ENCODE results near the gene ZNF571. TPM values are rescaled to one million over a fixed set of nuclear protein-coding genes. Genes with fewer than 3 reads are reported as not detected.

Gene ZNF571
- total and polyA plus RNA-seq, 2 donors = 5.2 TPM

DNA sequence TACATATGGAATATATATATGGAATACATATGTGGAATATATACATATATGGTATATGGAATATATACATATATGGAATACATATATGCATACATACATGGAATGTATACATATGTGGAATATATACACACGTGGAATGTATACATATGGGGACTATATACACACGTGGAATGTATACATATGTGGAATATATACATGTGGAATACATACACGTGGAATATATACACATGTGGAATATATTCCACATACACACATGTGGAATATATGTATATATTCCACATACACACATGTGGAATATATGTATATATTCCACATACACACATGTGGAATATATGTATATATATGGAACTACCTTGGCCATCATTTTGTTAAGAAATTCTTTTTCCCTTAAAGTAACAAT, 31.1 kb downstream of the ZNF571 start:
- H3K4me3 ChIP-seq (ENCODE audit: low read length in 2 of 2) = no peak overlapping the region
- H3K9me3 ChIP-seq (ENCODE audit: control insufficient read depth in 2 of 2, insufficient read depth in 1 of 2, low read length in 1 of 2) = peaks cover 3 to 12% of the 10 kb centered on the region in 2 donors
- H3K27me3 ChIP-seq (ENCODE audit: control insufficient read depth in 2 of 2, insufficient read depth in 1 of 2, low read length in 1 of 2) = no peaks in the 10 kb centered on the region
- H3K36me3 ChIP-seq (ENCODE audit: control insufficient read depth in 2 of 2, insufficient read depth in 2 of 2, low read length in 1 of 2) = no peaks in the 10 kb centered on the region
- no peaks in the 10 kb centered on the region for H3K4me1 ChIP-seq (ENCODE audit: control insufficient read depth in 2 of 2, insufficient read depth in 2 of 2, low read length in 2 of 2)
- DNase-seq (ENCODE audit: low read depth in 6 of 9, low spot score in 9 of 9) = no peak
- 98% methylated on average over 3 of the region's 3 CpGs for WGBS
- H3K27ac ChIP-seq (ENCODE audit: low read depth in 1 of 2, low read length in 1 of 2) = no peak overlapping the region

DNA sequence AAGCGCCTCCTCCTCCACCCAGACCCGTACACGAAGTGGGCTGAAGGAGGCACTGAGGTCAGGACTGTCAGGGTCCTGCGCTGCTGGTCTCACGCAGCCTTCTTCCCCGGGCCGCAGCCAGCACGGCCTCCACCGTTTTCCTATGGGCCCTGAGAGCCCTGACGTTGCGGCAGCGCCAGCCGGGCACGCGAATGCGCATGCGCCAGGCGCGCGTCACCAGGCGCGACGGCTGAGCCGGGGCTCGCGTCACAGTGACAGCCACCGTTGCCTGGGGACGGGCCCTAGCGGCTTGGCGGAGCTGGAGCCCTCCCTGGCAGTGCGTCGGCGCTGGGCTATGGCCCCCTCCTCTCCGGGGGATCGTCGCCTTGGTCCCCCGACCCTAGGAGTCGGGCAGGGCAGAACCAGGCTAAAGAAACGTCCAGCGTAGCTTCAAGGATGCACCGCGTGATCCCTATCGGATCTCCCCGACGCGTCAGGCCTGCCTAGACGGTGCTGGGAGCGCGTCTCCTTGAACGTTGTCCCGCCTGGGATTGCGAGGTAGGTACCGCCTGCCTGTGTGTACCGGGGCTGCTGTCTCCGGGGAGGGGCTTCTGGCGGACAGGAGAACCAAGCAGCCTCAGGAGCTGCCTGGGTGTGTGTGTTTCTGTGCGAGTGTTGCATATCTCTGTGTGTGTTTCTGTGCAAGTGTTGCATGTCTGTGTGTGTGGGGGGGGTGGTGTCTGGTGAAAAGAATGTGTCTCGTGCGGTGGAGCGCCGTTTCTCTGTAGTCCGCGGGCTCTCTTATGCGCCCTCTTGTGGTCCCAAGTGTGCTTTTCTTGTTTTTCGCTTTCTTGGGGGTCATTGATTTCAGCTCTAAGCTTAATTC, 43.2 kb downstream of the ZNF571 start:
- Histone ChIP-seq H3K27me3 (ENCODE audit: control insufficient read depth in 2 of 2, insufficient read depth in 1 of 2, low read length in 1 of 2) (no peaks in the 10 kb centered on the region), H3K27ac (ENCODE audit: low read depth in 1 of 2, low read length in 1 of 2) (peak overlapping the region; percentile 50 to 79), H3K4me3 (ENCODE audit: low read length in 2 of 2) (peak overlapping the region; percentile 48 to 53), H3K4me1 (ENCODE audit: control insufficient read depth in 2 of 2, insufficient read depth in 2 of 2, low read length in 2 of 2) (no peaks in the 10 kb centered on the region), H3K36me3 (ENCODE audit: control insufficient read depth in 2 of 2, insufficient read depth in 2 of 2, low read length in 1 of 2) (no peaks in the 10 kb centered on the region), H3K9me3 (ENCODE audit: control insufficient read depth in 2 of 2, insufficient read depth in 1 of 2, low read length in 1 of 2) (peaks cover 19 to 48% of the 10 kb centered on the region in 2 donors)
- peak; percentile 44 to 83 (median 54) for DNase-seq (ENCODE audit: low read depth in 6 of 9, low spot score in 9 of 9)
- 8% methylated on average over 65 of the region's 65 CpGs for WGBS

DNA sequence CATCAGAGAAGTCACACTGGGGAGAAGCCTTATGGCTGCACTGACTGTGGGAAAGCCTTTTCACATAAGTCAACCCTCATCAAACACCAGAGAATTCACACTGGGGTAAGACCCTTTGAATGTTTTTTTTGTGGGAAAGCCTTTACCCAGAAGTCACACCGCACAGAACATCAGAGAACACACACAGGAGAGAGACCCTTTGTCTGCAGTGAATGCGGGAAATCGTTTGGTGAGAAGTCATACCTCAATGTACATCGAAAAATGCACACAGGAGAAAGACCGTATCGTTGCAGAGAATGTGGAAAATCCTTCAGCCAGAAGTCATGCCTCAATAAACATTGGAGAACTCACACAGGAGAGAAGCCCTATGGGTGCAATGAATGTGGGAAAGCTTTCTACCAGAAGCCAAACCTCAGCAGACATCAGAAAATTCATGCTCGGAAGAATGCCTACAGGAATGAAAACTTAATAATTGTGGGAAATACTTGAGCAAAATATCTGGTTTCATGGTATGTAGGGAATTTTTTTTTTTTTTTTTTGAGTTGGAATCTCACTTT, 57.1 kb downstream of the ZNF571 start:
- Histone ChIP-seq H3K27ac (ENCODE audit: low read depth in 1 of 2, low read length in 1 of 2) (no peak overlapping the region), H3K36me3 (ENCODE audit: control insufficient read depth in 2 of 2, insufficient read depth in 2 of 2, low read length in 1 of 2) (peaks cover 2 to 13% of the 10 kb centered on the region in 2 donors), H3K4me1 (ENCODE audit: control insufficient read depth in 2 of 2, insufficient read depth in 2 of 2, low read length in 2 of 2) (no peaks in the 10 kb centered on the region), H3K9me3 (ENCODE audit: control insufficient read depth in 2 of 2, insufficient read depth in 1 of 2, low read length in 1 of 2) (peaks cover 8 to 24% of the 10 kb centered on the region in 2 donors), H3K27me3 (ENCODE audit: control insufficient read depth in 2 of 2, insufficient read depth in 1 of 2, low read length in 1 of 2) (no peaks in the 10 kb centered on the region), H3K4me3 (ENCODE audit: low read length in 2 of 2) (no peak overlapping the region)
- DNase-seq (ENCODE audit: low read depth in 6 of 9, low spot score in 9 of 9) = no peak
- WGBS = 98% methylated on average over 7 of the region's 7 CpGs

DNA sequence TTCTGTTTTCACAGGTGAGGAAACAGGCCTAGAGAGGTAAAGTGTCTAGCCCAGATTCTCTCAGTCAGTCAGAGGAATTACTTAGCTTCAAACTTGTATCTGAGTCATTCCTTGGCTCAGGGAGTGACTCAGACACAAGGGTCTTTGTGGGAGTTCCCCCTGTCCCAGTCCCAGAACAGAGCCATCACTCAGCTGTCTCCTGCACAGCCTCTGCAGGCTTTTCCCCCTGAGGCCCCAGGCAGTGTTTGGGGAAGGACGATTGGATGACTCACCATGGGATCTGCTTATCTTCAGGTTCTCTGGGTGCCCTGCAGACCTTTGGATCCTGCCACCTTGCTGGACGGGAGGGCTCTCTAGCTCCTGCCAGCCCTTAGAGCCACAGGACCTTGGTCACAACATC, 74.7 kb downstream of the ZNF571 start:
- Histone ChIP-seq H3K4me3 (ENCODE audit: low read length in 2 of 2) (no peak overlapping the region), H3K4me1 (ENCODE audit: control insufficient read depth in 2 of 2, insufficient read depth in 2 of 2, low read length in 2 of 2) (no peaks in the 10 kb centered on the region), H3K27ac (ENCODE audit: low read depth in 1 of 2, low read length in 1 of 2) (no peak overlapping the region), H3K36me3 (ENCODE audit: control insufficient read depth in 2 of 2, insufficient read depth in 2 of 2, low read length in 1 of 2) (no peaks in the 10 kb centered on the region), H3K27me3 (ENCODE audit: control insufficient read depth in 2 of 2, insufficient read depth in 1 of 2, low read length in 1 of 2) (no peaks in the 10 kb centered on the region), H3K9me3 (ENCODE audit: control insufficient read depth in 2 of 2, insufficient read depth in 1 of 2, low read length in 1 of 2) (peaks cover 6% of the 10 kb centered on the region in 2 donors)
- DNase-seq (ENCODE audit: low read depth in 6 of 9, low spot score in 9 of 9) = no peak
- 93% methylated on average over 2 of the region's 2 CpGs for WGBS

Other genes with a start within 250 kb of the ZNF571 start
- 4.0 TPM for gene ZNF527, start 223.7 kb downstream of the ZNF571 start, total RNA-seq
- gene ZNF527, start 223.7 kb downstream of the ZNF571 start, polyA plus RNA-seq = 4.9 TPM
- gene ZNF569, start 127.3 kb downstream of the ZNF571 start, total RNA-seq = 7.8 TPM
- gene ZNF569, start 127.3 kb downstream of the ZNF571 start, polyA plus RNA-seq = 6.8 TPM
- 6.2 TPM for gene ZNF570, start 125.4 kb downstream of the ZNF571 start, total RNA-seq
- 3.9 TPM for gene ZNF570, start 125.4 kb downstream of the ZNF571 start, polyA plus RNA-seq
- gene ZNF793, start 87.9 kb downstream of the ZNF571 start, total RNA-seq = 2.5 TPM
- gene ZNF793, start 87.9 kb downstream of the ZNF571 start, polyA plus RNA-seq = 3.8 TPM
- 2.5 TPM for gene ZNF540, start 84 bp upstream of the ZNF571 start, total RNA-seq
- gene ZNF540, start 84 bp upstream of the ZNF571 start, polyA plus RNA-seq = 7.5 TPM
- 13.1 TPM for gene ZFP30, start 60.7 kb upstream of the ZNF571 start, total RNA-seq
- gene ZFP30, start 60.7 kb upstream of the ZNF571 start, polyA plus RNA-seq = 7.4 TPM
- 5.5 TPM for gene ZNF607, start 125.0 kb upstream of the ZNF571 start, total RNA-seq
- 3.7 TPM for gene ZNF607, start 125.0 kb upstream of the ZNF571 start, polyA plus RNA-seq
- gene ZNF573, start 184.8 kb upstream of the ZNF571 start, total RNA-seq = 7.4 TPM
- 1.8 TPM for gene ZNF573, start 184.8 kb upstream of the ZNF571 start, polyA plus RNA-seq